Spleen (tissue), 7 donors: ENCODE results near the gene SLC45A1.

ENCODE experiments used
- POLR2A ChIP-seq, 3 donors: fragments of 450-650 bp; IDR thresholded peaks; one replicate each; pipeline ENCODE4 v1.5.1; 2017; ENCODE audit warnings: antibody characterized with exemption in 3 of 3, mild to moderate bottlenecking in 1 of 3
- TF ChIP-seq, protein P1 (sequence below), 11 experiments: fragments of 200-600 bp in 7 of 11; fragments of 450-650 bp in 4 of 11; sonication (generic) in 4 of 11; IDR thresholded peaks in 8 of 11; conservative IDR thresholded peaks in 3 of 11; 1 replicate in 7 of 11; 2 replicates in 4 of 11; pipeline versions ENCODE4 v1.4.0 to v1.8.0; 2016 to 2021; ENCODE audit warnings: antibody characterized with exemption in 11 of 11, inconsistent platforms in 4 of 11, mild to moderate bottlenecking in 1 of 11
- donor health status: DM: no; HTN: no; CAD: no; lungs with moderate emphysema.
- donor health status: DM: no; HTN: no; CAD: no.
- donor health status: DM: no; HTN: no; CAD: no.

DNA sequence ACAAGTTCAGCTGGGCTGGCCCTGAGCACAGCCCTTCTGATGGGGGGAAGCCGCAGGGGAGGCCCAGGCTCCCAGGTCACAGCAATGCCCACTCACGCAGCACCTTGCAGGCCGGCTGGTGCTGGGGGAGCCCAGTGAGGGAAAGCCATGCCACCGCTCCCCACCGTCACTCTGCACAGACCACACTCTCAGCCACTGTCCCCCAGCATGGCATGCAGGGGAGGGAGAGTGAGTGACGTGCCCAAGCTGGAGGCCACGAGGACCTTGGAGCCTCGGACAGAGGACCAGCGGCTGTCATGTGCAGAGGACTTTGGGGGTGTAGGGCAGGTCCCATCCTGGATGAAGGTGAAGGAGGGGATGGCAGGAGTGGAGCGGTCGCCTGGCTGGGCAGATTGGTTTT lies 25.1 kb downstream of the SLC45A1 start:
- TF ChIP-seq, protein P1, sequence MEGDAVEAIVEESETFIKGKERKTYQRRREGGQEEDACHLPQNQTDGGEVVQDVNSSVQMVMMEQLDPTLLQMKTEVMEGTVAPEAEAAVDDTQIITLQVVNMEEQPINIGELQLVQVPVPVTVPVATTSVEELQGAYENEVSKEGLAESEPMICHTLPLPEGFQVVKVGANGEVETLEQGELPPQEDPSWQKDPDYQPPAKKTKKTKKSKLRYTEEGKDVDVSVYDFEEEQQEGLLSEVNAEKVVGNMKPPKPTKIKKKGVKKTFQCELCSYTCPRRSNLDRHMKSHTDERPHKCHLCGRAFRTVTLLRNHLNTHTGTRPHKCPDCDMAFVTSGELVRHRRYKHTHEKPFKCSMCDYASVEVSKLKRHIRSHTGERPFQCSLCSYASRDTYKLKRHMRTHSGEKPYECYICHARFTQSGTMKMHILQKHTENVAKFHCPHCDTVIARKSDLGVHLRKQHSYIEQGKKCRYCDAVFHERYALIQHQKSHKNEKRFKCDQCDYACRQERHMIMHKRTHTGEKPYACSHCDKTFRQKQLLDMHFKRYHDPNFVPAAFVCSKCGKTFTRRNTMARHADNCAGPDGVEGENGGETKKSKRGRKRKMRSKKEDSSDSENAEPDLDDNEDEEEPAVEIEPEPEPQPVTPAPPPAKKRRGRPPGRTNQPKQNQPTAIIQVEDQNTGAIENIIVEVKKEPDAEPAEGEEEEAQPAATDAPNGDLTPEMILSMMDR (IDR thresholded peaks at IDR 0.05 in 8 of 11, conservative IDR thresholded peaks at IDR 0.05 in 3 of 11), result no peak
- no peak for TF ChIP-seq POLR2A (IDR thresholded peaks at IDR 0.05)
